H1 (cell line): Measurements from ENCODE around the gene MYO15B. TPM values are rescaled to one million over a fixed set of nuclear protein-coding genes. Genes with fewer than 3 reads are reported as not detected.

Source experiments
- CTCF ChIA-PET: fragments of 300-600 bp; sonication (Branson Sonifier 250); formaldehyde crosslinking; loops from one replicate; lab custom pipeline; 2021; ENCODE audit not compliant: partially characterized antibody; lab: Charles Lee
- POLR2A ChIA-PET: fragments of 300-600 bp; sonication (Branson Sonifier 250); formaldehyde crosslinking; loops from one replicate; lab custom pipeline; 2021; ENCODE audit warnings: inconsistent platforms; ENCODE audit not compliant: partially characterized antibody; lab: Charles Lee
- DNase-seq, 2 experiments: peaks; one replicate each; pipeline versions ENCODE4 v3.0.0 to v3.0.0-alpha.2; 2010 to 2022; ENCODE audit warnings: low spot score in 2 of 2, low read depth in 1 of 2, mixed read lengths in 1 of 2
- FAIRE-seq: peaks from 2 replicates; lab custom pipeline; 2011; peaks lifted over from hg19 to GRCh38; lab: Jason Lieb, UNC
- H2AFZ ChIP-seq: 2 replicates; pipeline ENCODE4 v1.8.1; 2012; ENCODE audit warnings: low read length, inconsistent platforms
- H2AK5ac ChIP-seq: 2 replicates; pipeline ENCODE4 v1.6.1; 2013; ENCODE audit warnings: low read depth, low read length
- H2BK120ac ChIP-seq: replicated peaks from 2 replicates; pipeline ENCODE3; 2013; ENCODE audit warnings: low read depth, low read length, inconsistent platforms
- H2BK12ac ChIP-seq: 2 replicates; pipeline ENCODE4 v1.6.1; 2013; ENCODE audit warnings: low read depth, low read length
- H2BK15ac ChIP-seq: 2 replicates; pipeline ENCODE4 v1.6.1; 2013; ENCODE audit warnings: low read length
- H2BK20ac ChIP-seq: 2 replicates; pipeline ENCODE4 v1.6.1; 2013; ENCODE audit warnings: low read length
- H2BK5ac ChIP-seq: 2 replicates; pipeline ENCODE4 v1.6.1; 2013; ENCODE audit warnings: low read depth, low read length
- H3K14ac ChIP-seq: 2 replicates; pipeline ENCODE4 v1.6.1; 2013; ENCODE audit warnings: inconsistent platforms; ENCODE audit not compliant: insufficient read length
- H3K18ac ChIP-seq: 2 replicates; pipeline ENCODE4 v1.6.1; 2013; ENCODE audit warnings: low read length; ENCODE audit errors: extremely low read depth
- H3K23ac ChIP-seq: 2 replicates; pipeline ENCODE4 v1.6.1; 2013; ENCODE audit warnings: inconsistent platforms; ENCODE audit not compliant: insufficient read length
- H3K23me2 ChIP-seq: 2 replicates; pipeline ENCODE4 v1.6.1; 2013; ENCODE audit warnings: low read depth, low read length
- H3K27ac ChIP-seq: 2 replicates; pipeline ENCODE4 v1.6.1; 2011; ENCODE audit warnings: low read depth, low read length, inconsistent platforms
- H3K27me3 ChIP-seq, 4 experiments: replicated peaks in 1 of 4; 1 replicate in 1 of 4; 2 replicates in 3 of 4; pipeline versions ENCODE4 v1.6.1 to v1.8.1; 2011 to 2013; ENCODE audit warnings: low read length in 3 of 4, mild to moderate bottlenecking in 3 of 4, inconsistent platforms in 2 of 4, mixed read lengths in 2 of 4, moderate library complexity in 1 of 4; ENCODE audit not compliant: control insufficient read depth in 3 of 4, insufficient read depth in 3 of 4; ENCODE audit errors: extremely low read depth in 1 of 4
- H3K36me3 ChIP-seq, 4 experiments: 2 replicates each; pipeline versions ENCODE4 v1.6.1 to v1.8.1; 2011 to 2013; ENCODE audit warnings: mild to moderate bottlenecking in 4 of 4, low read length in 3 of 4, moderate library complexity in 2 of 4, control low read depth in 1 of 4, inconsistent platforms in 1 of 4; ENCODE audit not compliant: insufficient read depth in 4 of 4, control insufficient read depth in 2 of 4
- H3K4ac ChIP-seq: replicated peaks from 2 replicates; pipeline ENCODE3; 2013; ENCODE audit warnings: low read length, low read depth, mixed read lengths, inconsistent platforms; ENCODE audit not compliant: insufficient read length
- H3K4me1 ChIP-seq, 4 experiments: replicated peaks in 1 of 4; 1 replicate in 1 of 4; 2 replicates in 3 of 4; pipeline versions ENCODE4 v1.6.1 to v1.8.1; 2011 to 2013; ENCODE audit warnings: low read length in 3 of 4, inconsistent platforms in 2 of 4, mixed read lengths in 1 of 4; ENCODE audit not compliant: insufficient read depth in 4 of 4, control insufficient read depth in 3 of 4
- H3K4me2 ChIP-seq, 2 experiments: 2 replicates each; pipeline versions ENCODE4 v1.6.1 to v1.8.1; 2011 to 2013; ENCODE audit warnings: low read depth in 2 of 2, low read length in 2 of 2, control low read depth in 1 of 2, inconsistent platforms in 1 of 2, mild to moderate bottlenecking in 1 of 2; ENCODE audit not compliant: insufficient read depth in 1 of 2
- H3K4me3 ChIP-seq, 4 experiments: fragments of 200-600, 300-600 bp in 1 of 4; sonication (generic), shearing (Covaris generic), sonication (Bioruptor Twin) in 1 of 4; 2 replicates each; pipeline versions ENCODE4 v1.5.1 to v1.8.1; 2011 to 2016; ENCODE audit warnings: low read length in 4 of 4, low read depth in 3 of 4, control low read depth in 2 of 4, inconsistent platforms in 2 of 4, mild to moderate bottlenecking in 2 of 4, mixed read lengths in 1 of 4, moderate library complexity in 1 of 4; ENCODE audit not compliant: insufficient read depth in 2 of 4; ENCODE audit errors: extremely low read depth in 1 of 4
- H3K56ac ChIP-seq: replicated peaks from 2 replicates; pipeline ENCODE3; 2013; ENCODE audit warnings: low read depth, mild to moderate bottlenecking, mixed read lengths, low read length, inconsistent platforms; ENCODE audit not compliant: insufficient read length
- H3K79me1 ChIP-seq: 2 replicates; pipeline ENCODE4 v1.6.1; 2013; ENCODE audit warnings: low read depth, low read length, control low read depth
- H3K79me2 ChIP-seq, 2 experiments: 2 replicates each; pipeline versions ENCODE4 v1.6.1 to v1.8.1; 2012 to 2013; ENCODE audit warnings: low read length in 2 of 2, mild to moderate bottlenecking in 2 of 2, inconsistent platforms in 1 of 2; ENCODE audit not compliant: insufficient read depth in 2 of 2, control insufficient read depth in 1 of 2
- H3K9ac ChIP-seq, 4 experiments: replicated peaks in 1 of 4; 1 replicate in 1 of 4; 2 replicates in 3 of 4; pipeline versions ENCODE4 v1.6.1 to v1.8.1; 2011 to 2013; ENCODE audit warnings: low read depth in 3 of 4, low read length in 3 of 4, control low read depth in 2 of 4, mild to moderate bottlenecking in 2 of 4, moderate library complexity in 2 of 4, inconsistent platforms in 1 of 4; ENCODE audit errors: extremely low read depth in 1 of 4
- H3K9me3 ChIP-seq, 2 experiments: 2 replicates each; pipeline versions ENCODE4 v1.6.1 to v1.8.1; 2012 to 2013; ENCODE audit warnings: mild to moderate bottlenecking in 2 of 2, moderate library complexity in 2 of 2, control low read depth in 1 of 2, inconsistent platforms in 1 of 2, low read depth in 1 of 2, low read length in 1 of 2, mixed read lengths in 1 of 2; ENCODE audit not compliant: insufficient read depth in 2 of 2
- H4K20me1 ChIP-seq, 2 experiments: replicated peaks in 1 of 2; 2 replicates each; pipeline versions ENCODE3 to v1.8.1; 2011 to 2013; ENCODE audit warnings: inconsistent platforms in 2 of 2, low read length in 2 of 2, mild to moderate bottlenecking in 1 of 2; ENCODE audit not compliant: insufficient read depth in 2 of 2, control insufficient read depth in 1 of 2
- H4K5ac ChIP-seq: 2 replicates; pipeline ENCODE4 v1.6.1; 2013; ENCODE audit warnings: low read length, low read depth, mixed read lengths, inconsistent platforms; ENCODE audit not compliant: insufficient read length
- H4K8ac ChIP-seq: 2 replicates; pipeline ENCODE4 v1.8.0; 2013; ENCODE audit warnings: mild to moderate bottlenecking, moderate library complexity, low read length, inconsistent platforms; ENCODE audit not compliant: insufficient read depth; ENCODE audit errors: extremely low read depth
- H4K91ac ChIP-seq: replicated peaks from 2 replicates; pipeline ENCODE3; 2013; ENCODE audit warnings: low read length, mixed read lengths, inconsistent platforms; ENCODE audit not compliant: insufficient read length
- HDAC2 ChIP-seq, 2 experiments: fragments of 300-600 bp in 1 of 2; sonication (generic) in 1 of 2; IDR thresholded peaks; 2 replicates each; pipeline ENCODE4 v1.6.1; 2011 to 2012; ENCODE audit warnings: low read depth in 2 of 2, low read length in 2 of 2, mild to moderate bottlenecking in 2 of 2, moderate library complexity in 2 of 2, borderline replicate concordance in 1 of 2, inconsistent platforms in 1 of 2
- POLR2A ChIP-seq, 2 experiments: IDR thresholded peaks; 1 replicate in 1 of 2; 2 replicates in 1 of 2; pipeline ENCODE4 v1.6.1; 2011; ENCODE audit warnings: low read depth in 2 of 2, low read length in 2 of 2, mild to moderate bottlenecking in 2 of 2; ENCODE audit errors: control extremely low read depth in 1 of 2
- WGBS, 2 experiments: shearing (Covaris generic) in 1 of 2; methylation state at CpG; one replicate each; pipeline versions ENCODE4 v1.1.6 to v1.1.7; 2013 to 2015; ENCODE audit warnings: low lambda C conversion rate in 2 of 2, mixed read lengths in 2 of 2, inconsistent platforms in 1 of 2, low coverage in 1 of 2, missing lambda C conversion rate in 1 of 2; ENCODE audit not compliant: insufficient replicate concordance in 2 of 2, insufficient coverage in 1 of 2, insufficient read length in 1 of 2; ENCODE audit errors: extremely low coverage in 1 of 2, missing lambda C conversion rate in 1 of 2; 5-methylcytosine and 5-hydroxymethylcytosine counted together
- polyA plus RNA-seq, 7 experiments: library from polyadenylated mRNA; depleted of rRNA in 3 of 7; stranded (reverse) in 5 of 7; unstranded in 2 of 7; fragments of >200 nt in 5 of 7; fragments of 200-250 nt in 2 of 7; gene quantifications; 1 replicate in 5 of 7; 2 replicates in 1 of 7; 4 replicates in 1 of 7; pipeline versions ENCODE4 v1.2.1 to v1.2.3, GENCODE V29; 2011 to 2013; ENCODE audit warnings: missing spikeins in 2 of 7, mixed read lengths in 2 of 7
- total RNA-seq: library from RNA; stranded (reverse); fragmentation: NEBNext Ultra II Directional; extraction: Animal tissue kit (Norgen Biotek cat#: 25700); gene quantifications from 2 replicates; pipeline ENCODE4 v1.2.1, GENCODE V29; 2021

MYO15B gene
- total and polyA plus RNA-seq, 2 of the 8 experiments (the other 6 are each of a cell fraction or from before 2014, with no cell fraction given): 7.1 to 11.2 TPM

DNA sequence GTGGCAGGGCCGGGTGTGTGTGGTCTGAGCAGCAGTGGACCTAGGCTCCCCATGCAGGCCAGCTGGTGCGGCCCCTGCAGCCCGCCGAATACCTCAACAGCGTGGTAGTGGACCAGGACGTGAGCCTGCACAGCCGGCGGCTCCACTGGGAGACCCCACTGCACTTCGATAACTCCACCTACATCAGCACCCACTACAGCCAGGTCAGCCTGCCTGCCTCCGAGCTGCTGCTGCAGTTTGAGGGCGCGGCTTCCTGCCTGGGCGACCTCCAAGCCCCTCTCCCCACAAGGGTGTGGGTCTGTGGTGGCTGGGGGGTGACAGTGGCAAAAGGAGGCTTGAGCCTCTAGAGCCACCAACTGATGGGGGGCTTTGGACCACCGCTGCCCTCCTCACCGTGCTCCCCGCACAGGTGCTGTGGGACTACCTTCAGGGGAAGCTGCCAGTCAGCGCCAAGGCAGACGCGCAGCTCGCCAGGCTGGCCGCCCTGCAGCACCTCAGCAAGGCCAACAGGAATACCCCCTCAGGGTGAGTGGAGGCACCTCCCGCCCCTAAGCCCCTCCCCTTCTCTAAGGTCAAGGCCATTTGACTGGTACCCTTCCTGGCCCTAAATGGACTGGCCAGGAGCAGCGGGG is 37.2 kb downstream of the MYO15B start:
- ChIA-PET POLR2A (interaction anchor here (0.8 to 2.7 kb wide), 9 partner anchors 8 to 155 kb away, joined by 3 to 10 read pairs (median 5); partner anchors contain the start of gene SMIM5), CTCF (interaction anchor here (0.8 to 59.2 kb wide), 26 partner anchors 6 to 394 kb away, joined by 3 to 2200 read pairs (median 5); partner anchors contain the start of genes RECQL5, SAP30BP and SMIM5)
- H2AFZ ChIP-seq: no peak overlapping the region
- H3K4me3 ChIP-seq: no peak overlapping the region
- H4K91ac ChIP-seq: no peak overlapping the region
- H3K36me3 ChIP-seq: no peaks in the 10 kb centered on the region
- no peak overlapping the region for H3K56ac ChIP-seq
- H3K79me1 ChIP-seq: no peaks in the 10 kb centered on the region
- H2BK5ac ChIP-seq: no peak overlapping the region
- H3K18ac ChIP-seq: no peak overlapping the region; the same call in 1 of the 2 replicates
- no peak overlapping the region for H2BK20ac ChIP-seq
- H3K79me2 ChIP-seq: no peaks in the 10 kb centered on the region
- no peak overlapping the region for H3K4ac ChIP-seq
- H3K4me1 ChIP-seq: peaks cover 0 to under 1% (median under 1%) of the 10 kb centered on the region in 4 experiments; a peak in 4 of 7 replicates
- no peaks in the 10 kb centered on the region for H3K23me2 ChIP-seq
- H3K23ac ChIP-seq: no peak overlapping the region
- H3K27ac ChIP-seq: no peak overlapping the region
- H4K5ac ChIP-seq: no peak overlapping the region
- H3K4me2 ChIP-seq: no peak overlapping the region
- H3K9me3 ChIP-seq: no peaks in the 10 kb centered on the region
- WGBS, 2 experiments: 84% methylated on average over 23 of the region's 23 CpGs; no CpG with 5 or more reads in 1 of the 2 experiments
- H2BK15ac ChIP-seq: no peak overlapping the region
- 0 out of 3 replicates have a peak, but pooled peaks of 1 of the 2 experiments have one; percentile 31 for TF ChIP-seq POLR2A (IDR thresholded peaks at IDR 0.05; ENCODE audit: control extremely low read depth in 1 of 2, low read depth in 2 of 2, low read length in 2 of 2)
- no peak for TF ChIP-seq HDAC2 (IDR thresholded peaks at IDR 0.05; ENCODE audit: borderline replicate concordance in 1 of 2, low read depth in 2 of 2, low read length in 2 of 2)
- no peak overlapping the region for H2AK5ac ChIP-seq
- H2BK12ac ChIP-seq: peak overlapping the region; percentile 68; the same call in 1 of the 2 replicates
- H2BK120ac ChIP-seq: no peak overlapping the region
- no peaks in the 10 kb centered on the region; a peak in 2 of 7 replicates for H3K27me3 ChIP-seq
- DNase-seq: no peak
- no peaks in the 10 kb centered on the region for H4K20me1 ChIP-seq
- H3K14ac ChIP-seq: no peak overlapping the region
- no peak overlapping the region; the same call in 1 of the 2 replicates for H4K8ac ChIP-seq
- no peak overlapping the region for H3K9ac ChIP-seq
- FAIRE-seq: no peak
